Parathyroid adenoma (tissue), 2 donors: ENCODE data around the gene AP1S1.

Experiments
- H2AFZ ChIP-seq: fragments of 300-600 bp; sonication (generic); one replicate; pipeline ENCODE4 v1.7.0; 2017; ENCODE audit warnings: antibody characterized with exemption, mild to moderate bottlenecking
- H3K27ac ChIP-seq: fragments of 300-600 bp; sonication (generic); one replicate; pipeline ENCODE4 v1.7.0; 2017
- H3K27me3 ChIP-seq: fragments of 300-600 bp; sonication (generic); one replicate; pipeline ENCODE4 v1.7.0; 2017; ENCODE audit warnings: low read length; ENCODE audit not compliant: control insufficient read depth, insufficient read depth
- H3K36me3 ChIP-seq: fragments of 300-600 bp; sonication (generic); one replicate; pipeline ENCODE4 v1.7.0; 2017; ENCODE audit warnings: low read length; ENCODE audit not compliant: control insufficient read depth, insufficient read depth
- H3K4me1 ChIP-seq: fragments of 300-600 bp; sonication (generic); one replicate; pipeline ENCODE4 v1.7.0; 2017; ENCODE audit warnings: control low read depth
- H3K4me2 ChIP-seq: fragments of 300-600 bp; sonication (generic); one replicate; pipeline ENCODE4 v1.7.0; 2017; ENCODE audit warnings: low read length
- H3K4me3 ChIP-seq: fragments of 300-600 bp; sonication (generic); one replicate; pipeline ENCODE4 v1.7.0; 2017; ENCODE audit warnings: low read depth, low read length
- H3K79me2 ChIP-seq: fragments of 300-600 bp; sonication (generic); one replicate; pipeline ENCODE4 v1.7.0; 2017; ENCODE audit warnings: control low read depth
- H3K9ac ChIP-seq: fragments of 300-600 bp; sonication (generic); one replicate; pipeline ENCODE4 v1.7.0; 2017; ENCODE audit warnings: mild to moderate bottlenecking
- H3K9me3 ChIP-seq: fragments of 300-600 bp; sonication (generic); one replicate; pipeline ENCODE4 v1.7.0; 2017; ENCODE audit warnings: low read length; ENCODE audit not compliant: control insufficient read depth
- CTCF ChIP-seq: fragments of 300-600 bp; sonication (generic); IDR thresholded peaks from one replicate; pipeline ENCODE4 v1.7.0; 2017; ENCODE audit warnings: antibody characterized with exemption, mild to moderate bottlenecking
- donor health status: primary hyperparathyroidism.

Gene AP1S1

GRCh38 chr7:101169838-101170551 lies 15.7 kb downstream of the AP1S1 start:
- TF ChIP-seq CTCF: peak; percentile 91
- no peak overlapping the region for H3K4me3 ChIP-seq

GRCh38 chr7:101170617-101171441 lies 16.6 kb downstream of the AP1S1 start:
- Histone ChIP-seq H3K4me2 (no peak overlapping the region), H3K9ac (no peak overlapping the region), H3K27ac (no peak overlapping the region), H3K9me3 (no peaks in the 10 kb centered on the region), H3K36me3 (no peaks in the 10 kb centered on the region), H3K4me3 (no peak overlapping the region), H3K27me3 (peaks cover 34% of the 10 kb centered on the region), H2AFZ (no peak overlapping the region), H3K79me2 (no peaks in the 10 kb centered on the region), H3K4me1 (peaks cover 14% of the 10 kb centered on the region)
- no peak for TF ChIP-seq CTCF

More at GRCh38 chr7:101169838-101170551, 15.7 kb downstream of the AP1S1 start:
- Histone ChIP-seq H2AFZ (no peak overlapping the region), H3K9me3 (no peaks in the 10 kb centered on the region), H3K9ac (no peak overlapping the region), H3K36me3 (no peaks in the 10 kb centered on the region), H3K27me3 (peaks cover 34% of the 10 kb centered on the region), H3K4me1 (peaks cover 18% of the 10 kb centered on the region), H3K4me2 (no peak overlapping the region), H3K27ac (no peak overlapping the region), H3K79me2 (no peaks in the 10 kb centered on the region)

- peaks cover 12% of the 10 kb centered on the region for H3K4me1 ChIP-seq
- no peak overlapping the region for H2AFZ ChIP-seq
- H3K27ac ChIP-seq: no peak overlapping the region
- no peak overlapping the region for H3K4me3 ChIP-seq
- no peaks in the 10 kb centered on the region for H3K9me3 ChIP-seq
- H3K27me3 ChIP-seq: peaks cover 34% of the 10 kb centered on the region
- H3K36me3 ChIP-seq: no peaks in the 10 kb centered on the region
- H3K4me2 ChIP-seq: no peak overlapping the region
- H3K9ac ChIP-seq: no peak overlapping the region
- TF ChIP-seq CTCF: peak; percentile 10
- no peaks in the 10 kb centered on the region for H3K79me2 ChIP-seq
Observed at GRCh38 chr7:101171442-101171837, 17.2 kb downstream of the AP1S1 start.

GRCh38 chr7:101172005-101172853 lies 18.0 kb downstream of the AP1S1 start:
- no peaks in the 10 kb centered on the region for H3K9me3 ChIP-seq
- no peak for TF ChIP-seq CTCF
- H3K4me1 ChIP-seq: peaks cover 12% of the 10 kb centered on the region
- no peak overlapping the region for H3K9ac ChIP-seq
- H3K36me3 ChIP-seq: no peaks in the 10 kb centered on the region
- H3K4me3 ChIP-seq: no peak overlapping the region
- H3K27me3 ChIP-seq: peaks cover 34% of the 10 kb centered on the region
- peak overlapping the region; percentile 33 for H3K4me2 ChIP-seq
- H3K27ac ChIP-seq: no peak overlapping the region
- no peaks in the 10 kb centered on the region for H3K79me2 ChIP-seq
- peak overlapping the region; percentile 13 for H2AFZ ChIP-seq
